ENCODE results near the gene PLPP7.
A peak's percentile ranks its signal among the peaks of the same experiment; 100 is the strongest.

PLPP7 gene

GRCh38 chr9:131279196-131279862 is 10.2 kb upstream of the PLPP7 start:
- Histone ChIP-seq H3K27me3 (replicated peaks; ENCODE audit: control insufficient read depth, insufficient read depth, low read length) (no peaks in the 10 kb centered on the region; the same call in none of the 2 replicates), H3K4me3 (replicated peaks; ENCODE audit: low read depth, low read length) (no peak overlapping the region), H3K36me3 (ENCODE audit: control insufficient read depth, insufficient read depth, low read length) (no peaks in the 10 kb centered on the region)
- no peak for DNase-seq (ENCODE audit: extremely low read depth, insufficient read length)
- TF ChIP-seq CTCF (IDR thresholded peaks at IDR 0.05; ENCODE audit: insufficient read depth, low read length, poor library complexity, severe bottlenecking): no peak

- no peaks in the 10 kb centered on the region for H3K36me3 ChIP-seq (ENCODE audit: control insufficient read depth, insufficient read depth, low read length)
These were observed 9.5 kb upstream of the PLPP7 start for GRCh38 chr9:131279863-131280570.

GRCh38 chr9:131280660-131281059 is 8.9 kb upstream of the PLPP7 start:
- DNase-seq (ENCODE audit: extremely low read depth, insufficient read length): no peak
- no peak for TF ChIP-seq CTCF (IDR thresholded peaks at IDR 0.05; ENCODE audit: insufficient read depth, low read length, poor library complexity, severe bottlenecking)
- H3K36me3 ChIP-seq (ENCODE audit: control insufficient read depth, insufficient read depth, low read length): no peaks in the 10 kb centered on the region
- H3K27me3 ChIP-seq (replicated peaks; ENCODE audit: control insufficient read depth, insufficient read depth, low read length): no peaks in the 10 kb centered on the region; the same call in none of the 2 replicates
- no peak overlapping the region for H3K4me3 ChIP-seq (replicated peaks; ENCODE audit: low read depth, low read length)

More at GRCh38 chr9:131279863-131280570, 9.5 kb upstream of the PLPP7 start:
- no peak for TF ChIP-seq CTCF (IDR thresholded peaks at IDR 0.05; ENCODE audit: insufficient read depth, low read length, poor library complexity, severe bottlenecking)
- DNase-seq (ENCODE audit: extremely low read depth, insufficient read length): no peak
- no peaks in the 10 kb centered on the region; the same call in none of the 2 replicates for H3K27me3 ChIP-seq (replicated peaks; ENCODE audit: control insufficient read depth, insufficient read depth, low read length)
- H3K4me3 ChIP-seq (replicated peaks; ENCODE audit: low read depth, low read length): no peak overlapping the region

- no peak for DNase-seq (ENCODE audit: extremely low read depth, insufficient read length)
- H3K27me3 ChIP-seq (replicated peaks; ENCODE audit: control insufficient read depth, insufficient read depth, low read length): no peaks in the 10 kb centered on the region; the same call in none of the 2 replicates
- no peak overlapping the region for H3K4me3 ChIP-seq (replicated peaks; ENCODE audit: low read depth, low read length)
- H3K36me3 ChIP-seq (ENCODE audit: control insufficient read depth, insufficient read depth, low read length): no peaks in the 10 kb centered on the region
- TF ChIP-seq CTCF (IDR thresholded peaks at IDR 0.05; ENCODE audit: insufficient read depth, low read length, poor library complexity, severe bottlenecking): peak; percentile 5
These were observed 8.2 kb upstream of the PLPP7 start for GRCh38 chr9:131281119-131281965.

GRCh38 chr9:131282175-131282574 is 7.3 kb upstream of the PLPP7 start:
- no peak for DNase-seq (ENCODE audit: extremely low read depth, insufficient read length)
- TF ChIP-seq CTCF (IDR thresholded peaks at IDR 0.05; ENCODE audit: insufficient read depth, low read length, poor library complexity, severe bottlenecking): no peak
- no peak overlapping the region for H3K4me3 ChIP-seq (replicated peaks; ENCODE audit: low read depth, low read length)
- H3K36me3 ChIP-seq (ENCODE audit: control insufficient read depth, insufficient read depth, low read length): no peaks in the 10 kb centered on the region
- H3K27me3 ChIP-seq (replicated peaks; ENCODE audit: control insufficient read depth, insufficient read depth, low read length): no peaks in the 10 kb centered on the region; the same call in none of the 2 replicates
